HCT116 (cell line): ENCODE results near the gene MEIS2. TPM values are rescaled to one million over a fixed set of nuclear protein-coding genes. Genes with fewer than 3 reads are reported as not detected.

Experiments used
- ATAC-seq: fragments of 200-7000 bp; cut with Tn5 transposase; 2 replicates; pipeline ENCODE4 v1.9.1; 2020; ENCODE audit warnings: mild to moderate bottlenecking, moderate library complexity
- BruUV-seq: library from RNA; stranded (reverse); fragments of 400-500 nt; replicated peaks from 2 replicates; lab custom pipeline; 2021; lab: Mats Ljungman, UMichigan
- CTCF ChIA-PET: fragments of 300-600 bp; sonication (Branson Sonifier 250); formaldehyde crosslinking; loops from one replicate; lab custom pipeline; 2021; ENCODE audit warnings: antibody characterized with exemption; lab: Charles Lee
- POLR2A ChIA-PET: fragments of 300-600, 350-600 bp; sonication (Branson Sonifier 250); formaldehyde crosslinking; loops from one replicate; lab custom pipeline; 2021; ENCODE audit warnings: antibody characterized with exemption; lab: Charles Lee
- RAD21 ChIA-PET, 2 experiments: fragments of 300-600 bp; sonication (Branson Sonifier 250); formaldehyde crosslinking; loops; one replicate each; lab custom pipeline; 2023; ENCODE audit warnings: low total read pairs in 2 of 2; ENCODE audit not compliant: uncharacterized antibody in 2 of 2, unreplicated experiment in 2 of 2, low non-redundant PET in 1 of 2; lab: Charles Lee
- DNase-seq: peaks from one replicate; pipeline ENCODE4 v3.0.0-alpha.2; 2010; ENCODE audit warnings: low read depth, low spot score
- H2AFZ ChIP-seq: fragments of 200-600 bp; shearing (Covaris generic), sonication (generic); 2 replicates; pipeline ENCODE4 v1.6.1; 2017; ENCODE audit warnings: low read depth, mixed run types, mixed read lengths, antibody characterized with exemption, low read length; ENCODE audit not compliant: poor library complexity, severe bottlenecking
- H3K27ac ChIP-seq: 2 replicates; pipeline ENCODE4 v1.5.1; 2012; ENCODE audit warnings: low read depth, low read length
- H3K27me3 ChIP-seq: fragments of 200-600 bp; sonication (generic); 2 replicates; pipeline ENCODE4 v1.6.1; 2016; ENCODE audit warnings: mixed run types, low read length, mixed read lengths; ENCODE audit not compliant: insufficient read depth
- H3K36me3 ChIP-seq, 2 experiments: fragments of 200-500 bp in 1 of 2; fragments of 200-600 bp in 1 of 2; sonication (Bioruptor generic) in 1 of 2; sonication (generic) in 1 of 2; 2 replicates each; pipeline versions ENCODE4 v1.5.1 to v1.6.1; 2014 to 2016; ENCODE audit warnings: low read length in 2 of 2, inconsistent platforms in 1 of 2, mixed read lengths in 1 of 2, mixed run types in 1 of 2; ENCODE audit not compliant: insufficient read depth in 2 of 2, control insufficient read depth in 1 of 2
- H3K4me1 ChIP-seq, 2 experiments: fragments of 200-600 bp in 1 of 2; sonication (generic) in 1 of 2; 2 replicates each; pipeline versions ENCODE4 v1.5.1 to v1.6.1; 2012 to 2017; ENCODE audit warnings: low read length in 2 of 2, inconsistent platforms in 1 of 2, mild to moderate bottlenecking in 1 of 2, mixed read lengths in 1 of 2, mixed run types in 1 of 2, moderate library complexity in 1 of 2; ENCODE audit not compliant: insufficient read depth in 2 of 2, control insufficient read depth in 1 of 2
- H3K4me2 ChIP-seq: fragments of 200-600 bp; sonication (generic); 2 replicates; pipeline ENCODE4 v1.6.1; 2017; ENCODE audit warnings: mixed run types, low read length, mixed read lengths
- H3K4me3 ChIP-seq, 2 experiments: fragments of 200-600 bp in 1 of 2; sonication (generic) in 1 of 2; replicated peaks in 1 of 2; 2 replicates each; pipeline ENCODE4 v1.5.1; 2011 to 2016; ENCODE audit warnings: low read length in 2 of 2, control low read depth in 1 of 2, low read depth in 1 of 2, mild to moderate bottlenecking in 1 of 2, mixed read lengths in 1 of 2, mixed run types in 1 of 2
- H3K79me2 ChIP-seq: fragments of 200-600 bp; sonication (generic); 2 replicates; pipeline ENCODE4 v1.6.1; 2017; ENCODE audit warnings: mild to moderate bottlenecking, mixed run types, low read length, moderate library complexity, mixed read lengths; ENCODE audit not compliant: insufficient read depth
- H3K9ac ChIP-seq: fragments of 200-600 bp; sonication (generic); 2 replicates; pipeline ENCODE4 v1.6.1; 2016; ENCODE audit warnings: low read length, mixed read lengths
- H3K9me2 ChIP-seq: fragments of 200-600 bp; sonication (generic), shearing (Covaris generic); 2 replicates; pipeline ENCODE4 v1.6.1; 2017; ENCODE audit warnings: mixed run types, mild to moderate bottlenecking, moderate library complexity; ENCODE audit not compliant: insufficient read depth
- H3K9me3 ChIP-seq, 2 experiments: fragments of 200-500 bp in 1 of 2; fragments of 200-600 bp in 1 of 2; sonication (Bioruptor generic) in 1 of 2; sonication (generic) in 1 of 2; 2 replicates each; pipeline ENCODE4 v1.6.1; 2014 to 2017; ENCODE audit warnings: low read length in 2 of 2, mixed read lengths in 2 of 2, inconsistent platforms in 1 of 2, low read depth in 1 of 2, mild to moderate bottlenecking in 1 of 2, mixed run types in 1 of 2, moderate library complexity in 1 of 2; ENCODE audit not compliant: control insufficient read depth in 1 of 2, insufficient read depth in 1 of 2
- H4K20me1 ChIP-seq: fragments of 200-600 bp; sonication (generic), shearing (Covaris generic); 2 replicates; pipeline ENCODE4 v1.6.1; 2017; ENCODE audit warnings: mixed run types, mild to moderate bottlenecking, moderate library complexity; ENCODE audit not compliant: insufficient read depth
- CBX3 ChIP-seq: IDR thresholded peaks from 2 replicates; pipeline ENCODE4 v1.6.1; 2012; ENCODE audit warnings: low read depth
- CEBPB ChIP-seq: IDR thresholded peaks from 2 replicates; pipeline ENCODE4 v1.6.1; 2012; ENCODE audit warnings: low read depth
- CTCF ChIP-seq, 3 experiments: fragments of 200-600 bp in 1 of 3; sonication (generic) in 1 of 3; IDR thresholded peaks in 2 of 3; conservative IDR thresholded peaks in 1 of 3; 2 replicates each; pipeline ENCODE4 v1.5.1; 2012 to 2017; ENCODE audit warnings: low read depth in 2 of 3, low read length in 2 of 3, antibody characterized with exemption in 1 of 3, borderline replicate concordance in 1 of 3, control low read depth in 1 of 3, mild to moderate bottlenecking in 1 of 3, mixed read lengths in 1 of 3, mixed run types in 1 of 3, moderate library complexity in 1 of 3; ENCODE audit not compliant: insufficient read depth in 1 of 3
- EGR1 ChIP-seq: IDR thresholded peaks from 2 replicates; pipeline ENCODE4 v1.6.1; 2012; ENCODE audit warnings: low read depth
- ELF1 ChIP-seq: IDR thresholded peaks from 2 replicates; pipeline ENCODE4 v1.6.1; 2012; ENCODE audit warnings: low read depth, borderline replicate concordance
- EZH2 ChIP-seq: fragments of 200-600 bp; sonication (generic); IDR thresholded peaks from 2 replicates; pipeline ENCODE4 v1.6.1; 2017; ENCODE audit warnings: antibody characterized with exemption, mixed run types
- EZH2phosphoT487 ChIP-seq: fragments of 200-600 bp; IDR thresholded peaks from 2 replicates; pipeline ENCODE4 v1.6.1; 2018; ENCODE audit warnings: antibody characterized with exemption, borderline replicate concordance
- FOSL1 ChIP-seq: IDR thresholded peaks from 2 replicates; pipeline ENCODE4 v1.6.1; 2012; ENCODE audit warnings: low read depth
- MAX ChIP-seq: IDR thresholded peaks from 2 replicates; pipeline ENCODE4 v1.6.1; 2012
- POLR2AphosphoS5 ChIP-seq: IDR thresholded peaks from 2 replicates; pipeline ENCODE4 v1.6.1; 2011; ENCODE audit warnings: mild to moderate bottlenecking, low read depth, low read length, moderate library complexity
- RAD21 ChIP-seq: IDR thresholded peaks from 2 replicates; pipeline ENCODE4 v1.6.1; 2012; ENCODE audit warnings: low read depth, mild to moderate bottlenecking
- SIN3A ChIP-seq: IDR thresholded peaks from 2 replicates; pipeline ENCODE4 v1.6.1; 2012; ENCODE audit warnings: low read depth
- SP1 ChIP-seq: IDR thresholded peaks from 2 replicates; pipeline ENCODE4 v1.6.1; 2012; ENCODE audit warnings: low read depth
- SRF ChIP-seq: IDR thresholded peaks from 2 replicates; pipeline ENCODE4 v1.6.1; 2012; ENCODE audit warnings: low read depth
- TCF7L2 ChIP-seq: IDR thresholded peaks from 2 replicates; pipeline ENCODE4 v1.7.0; 2011; ENCODE audit warnings: borderline replicate concordance, inconsistent platforms; ENCODE audit not compliant: insufficient read depth, insufficient read length; ENCODE audit errors: extremely low read depth
- ZFX ChIP-seq: fragments of 450-650 bp; IDR thresholded peaks from 2 replicates; pipeline ENCODE4 v1.6.1; 2017
- ZNF274 ChIP-seq: fragments of 200-500 bp; sonication (Bioruptor generic); IDR thresholded peaks from 2 replicates; pipeline ENCODE4 v1.6.1; 2014; ENCODE audit warnings: mild to moderate bottlenecking, low read depth, low read length, inconsistent platforms
- intact Hi-C: fragments of 100-400 bp; cut with micrococcal nuclease; formaldehyde crosslinking; loops from 2 replicates; pipeline ENCODE4 v1.10.0; 2022
- total RNA-seq: library from RNA; stranded (reverse); gene quantifications from one replicate; pipeline ENCODE4 v1.2.1, GENCODE V29; 2021; ENCODE audit not compliant: unreplicated experiment

MEIS2 gene
- total RNA-seq, 1 experiment from 2014 or later = 11.5 TPM

GRCh38 chr15:37100966-37101215 lies 542 bp upstream of the MEIS2 start:
- Histone ChIP-seq H3K4me3 (peak overlapping the region; percentile 76 to 89), H3K9ac (peak overlapping the region; percentile 85)
- POLR2A ChIA-PET = interaction anchor here (0.7 to 1.4 kb wide), 2 partner anchors 20 to 734 kb away, joined by 3 read pairs; no protein-coding TSS in a partner anchor
- no TSS peak for BruUV-seq
- TF ChIP-seq TCF7L2 (no peak), POLR2AphosphoS5 (peak; percentile 14; the same call in 1 of the 2 replicates)
- TF ChIP-seq, all 23 proteins: peak for 1
- no peaks in the 10 kb centered on the region for H3K9me2 ChIP-seq
- no peaks in the 10 kb centered on the region for H3K9me3 ChIP-seq
- peak overlapping the region; percentile 95 for H3K27ac ChIP-seq
- intact Hi-C loops = no loop called here
- ATAC-seq (peak; percentile 12), DNase-seq (peak; percentile 19)
- no peaks in the 10 kb centered on the region for H4K20me1 ChIP-seq
- ChIA-PET RAD21 (no interaction called here), CTCF (no interaction called here)
- H3K27me3 ChIP-seq = no peaks in the 10 kb centered on the region
- peaks cover 0 to 5% of the 10 kb centered on the region in 2 experiments; a peak in 1 of 4 replicates for H3K4me1 ChIP-seq
- peak overlapping the region; percentile 85 for H2AFZ ChIP-seq
- peak overlapping the region; percentile 93 for H3K4me2 ChIP-seq
- no peaks in the 10 kb centered on the region for H3K36me3 ChIP-seq
- no peaks in the 10 kb centered on the region; the same call in 1 of the 2 replicates for H3K79me2 ChIP-seq

GRCh38 chr15:37099319-37100108 lies 835 bp downstream of the MEIS2 start:
- no peaks in the 10 kb centered on the region for H3K27me3 ChIP-seq
- peak overlapping the region; percentile 87 for H3K27ac ChIP-seq
- ChIA-PET POLR2A (no interaction called here), RAD21 (no interaction called here), CTCF (no interaction called here)
- DNase-seq (peak; percentile 16), ATAC-seq (no peak)
- H3K79me2 ChIP-seq = no peaks in the 10 kb centered on the region; the same call in 1 of the 2 replicates
- no peaks in the 10 kb centered on the region for H3K36me3 ChIP-seq
- intact Hi-C loops = no loop called here
- H3K9ac ChIP-seq = peak overlapping the region; percentile 85
- BruUV-seq = TSS peak; percentile 40
- H3K4me2 ChIP-seq = peak overlapping the region; percentile 93
- no peaks in the 10 kb centered on the region for H3K9me3 ChIP-seq
- H2AFZ ChIP-seq = peak overlapping the region; percentile 63
- peak overlapping the region; percentile 76 to 89 for H3K4me3 ChIP-seq
- peaks cover 0 to 5% of the 10 kb centered on the region in 2 experiments; a peak in 1 of 4 replicates for H3K4me1 ChIP-seq
- no peaks in the 10 kb centered on the region for H4K20me1 ChIP-seq
- H3K9me2 ChIP-seq = no peaks in the 10 kb centered on the region
- TF ChIP-seq SIN3A (no peak), ZNF274 (no peak), MAX (no peak), ZFX (no peak), CEBPB (no peak), SRF (no peak), EGR1 (no peak), EZH2 (no peak), SP1 (no peak), CBX3 (no peak), CTCF (IDR thresholded peaks at IDR 0.05 in 2 of 3, conservative IDR thresholded peaks at IDR 0.05 in 1 of 3; ENCODE audit: borderline replicate concordance in 1 of 3, insufficient read depth in 1 of 3, low read depth in 2 of 3, low read length in 2 of 3) (no peak), ELF1 (no peak), FOSL1 (no peak), POLR2AphosphoS5 (no peak), EZH2phosphoT487 (no peak), RAD21 (no peak)
